SU-DHL-6 (cell line): ENCODE results near the gene MYO10.

Experiments used
- H2AFZ ChIP-seq: fragments of 200-600 bp; sonication (generic); 2 replicates; pipeline ENCODE4 v1.6.1; 2014; ENCODE audit warnings: low read depth, mild to moderate bottlenecking, moderate library complexity, mixed read lengths, antibody characterized with exemption, low read length; ENCODE audit not compliant: severe bottlenecking
- H3F3A ChIP-seq: fragments of 200-600 bp; shearing (Covaris generic); 2 replicates; pipeline ENCODE4 v1.6.0; 2016; ENCODE audit warnings: antibody characterized with exemption, mild to moderate bottlenecking; ENCODE audit not compliant: insufficient read depth
- H3K27ac ChIP-seq: fragments of 200-600 bp; sonication (generic); 2 replicates; pipeline ENCODE4 v1.5.1; 2016; ENCODE audit warnings: low read depth, mild to moderate bottlenecking, low read length, moderate library complexity, mixed read lengths
- H3K27me3 ChIP-seq: fragments of 200-600 bp; sonication (generic), shearing (Covaris generic); 2 replicates; pipeline ENCODE4 v1.6.0; 2014; ENCODE audit warnings: mild to moderate bottlenecking, low read length
- H3K36me3 ChIP-seq: fragments of 200-600 bp; sonication (generic); 2 replicates; pipeline ENCODE4 v1.6.1; 2014; ENCODE audit warnings: mild to moderate bottlenecking, low read length, mixed read lengths
- H3K4me2 ChIP-seq: fragments of 300-600, 200-600 bp; shearing (Covaris generic), sonication (generic); 2 replicates; pipeline ENCODE4 v1.6.0; 2014; ENCODE audit warnings: low read length, low read depth, mild to moderate bottlenecking; ENCODE audit not compliant: poor library complexity, severe bottlenecking
- H3K4me3 ChIP-seq: fragments of 200-600 bp; sonication (generic); 2 replicates; pipeline ENCODE4 v1.5.1; 2014; ENCODE audit warnings: antibody characterized with exemption, low read length, mild to moderate bottlenecking, mixed read lengths; ENCODE audit not compliant: insufficient read depth, poor library complexity, severe bottlenecking
- H3K79me2 ChIP-seq: fragments of 200-600 bp; sonication (generic); 2 replicates; pipeline ENCODE4 v1.6.1; 2014; ENCODE audit warnings: mild to moderate bottlenecking, low read length, moderate library complexity; ENCODE audit not compliant: insufficient read depth
- H3K9ac ChIP-seq: fragments of 200-600 bp; sonication (generic); 2 replicates; pipeline ENCODE4 v1.7.0; 2014; ENCODE audit warnings: mild to moderate bottlenecking, low read length
- H3K9me2 ChIP-seq: fragments of 200-600 bp; sonication (generic); replicated peaks from 2 replicates; pipeline ENCODE4 v1.6.1; 2014; ENCODE audit warnings: low read length; ENCODE audit not compliant: insufficient read depth
- H3K9me3 ChIP-seq: fragments of 200-600 bp; sonication (generic); 2 replicates; pipeline ENCODE4 v1.6.1; 2014; ENCODE audit warnings: low read length, mixed read lengths; ENCODE audit not compliant: insufficient read depth
- H4K20me1 ChIP-seq: fragments of 200-600 bp; sonication (generic); 2 replicates; pipeline ENCODE4 v1.6.1; 2014; ENCODE audit warnings: low read depth, mild to moderate bottlenecking, antibody characterized with exemption, low read length, moderate library complexity, mixed read lengths
- CTCF ChIP-seq: fragments of 200-600 bp; sonication (generic); IDR thresholded peaks from one replicate; pipeline ENCODE4 v1.5.1; 2017; ENCODE audit warnings: antibody characterized with exemption, mild to moderate bottlenecking, low read length, moderate library complexity; ENCODE audit not compliant: insufficient read depth, poor library complexity, severe bottlenecking
- EZH2phosphoT487 ChIP-seq: fragments of 200-600 bp; sonication (generic), shearing (Covaris generic); conservative IDR thresholded peaks from 2 replicates; pipeline ENCODE4 v1.6.1; 2018; ENCODE audit warnings: mild to moderate bottlenecking, antibody characterized with exemption, low read length, moderate library complexity, mixed read lengths

Gene MYO10

GRCh38 chr5:16685069-16685468 is 251.0 kb downstream of the MYO10 start:
- Histone ChIP-seq H4K20me1 (no peaks in the 10 kb centered on the region), H3K36me3 (no peaks in the 10 kb centered on the region), H3K27me3 (no peaks in the 10 kb centered on the region), H2AFZ (no peak overlapping the region), H3K27ac (no peak overlapping the region), H3K4me2 (no peak overlapping the region), H3K9ac (no peak overlapping the region), H3K4me3 (no peak overlapping the region), H3K79me2 (no peaks in the 10 kb centered on the region), H3F3A (no peaks in the 10 kb centered on the region), H3K9me3 (no peaks in the 10 kb centered on the region), H3K9me2 (no peaks in the 10 kb centered on the region)
- no peak for TF ChIP-seq CTCF
- no peak for TF ChIP-seq EZH2phosphoT487

GRCh38 chr5:16681876-16682275 is 254.2 kb downstream of the MYO10 start:
- H3K79me2 ChIP-seq, result no peaks in the 10 kb centered on the region
- H3K9me3 ChIP-seq, result no peaks in the 10 kb centered on the region
- no peak overlapping the region for H3K4me2 ChIP-seq
- no peak overlapping the region for H2AFZ ChIP-seq
- H3K36me3 ChIP-seq, result no peaks in the 10 kb centered on the region
- no peak overlapping the region for H3K9ac ChIP-seq
- no peaks in the 10 kb centered on the region for H3K27me3 ChIP-seq
- TF ChIP-seq CTCF (no peak), EZH2phosphoT487 (no peak)
- H3K4me3 ChIP-seq, result no peak overlapping the region
- no peaks in the 10 kb centered on the region for H3K9me2 ChIP-seq
- no peaks in the 10 kb centered on the region for H3F3A ChIP-seq
- H3K27ac ChIP-seq, result no peak overlapping the region
- no peaks in the 10 kb centered on the region for H4K20me1 ChIP-seq

GRCh38 chr5:16679863-16680262 is 256.2 kb downstream of the MYO10 start:
- H3K27me3 ChIP-seq, result no peaks in the 10 kb centered on the region
- H3K27ac ChIP-seq, result no peak overlapping the region
- H3K9me2 ChIP-seq, result no peaks in the 10 kb centered on the region
- H3K9me3 ChIP-seq, result no peaks in the 10 kb centered on the region
- H2AFZ ChIP-seq, result no peak overlapping the region
- H3K4me3 ChIP-seq, result no peak overlapping the region
- no peaks in the 10 kb centered on the region for H3K79me2 ChIP-seq
- H3F3A ChIP-seq, result no peaks in the 10 kb centered on the region
- no peaks in the 10 kb centered on the region for H4K20me1 ChIP-seq
- no peaks in the 10 kb centered on the region for H3K36me3 ChIP-seq
- H3K9ac ChIP-seq, result no peak overlapping the region
- TF ChIP-seq EZH2phosphoT487 (no peak), CTCF (no peak)
- no peak overlapping the region for H3K4me2 ChIP-seq

GRCh38 chr5:16679190-16679589 is 256.9 kb downstream of the MYO10 start:
- no peak overlapping the region for H3K9ac ChIP-seq
- H3K4me2 ChIP-seq, result no peak overlapping the region
- no peak overlapping the region for H3K27ac ChIP-seq
- H3K9me2 ChIP-seq, result no peaks in the 10 kb centered on the region
- TF ChIP-seq CTCF (no peak), EZH2phosphoT487 (no peak)
- no peak overlapping the region for H2AFZ ChIP-seq
- no peak overlapping the region for H3K4me3 ChIP-seq
- H3K27me3 ChIP-seq, result no peaks in the 10 kb centered on the region
- H3K79me2 ChIP-seq, result no peaks in the 10 kb centered on the region
- H3K9me3 ChIP-seq, result no peaks in the 10 kb centered on the region
- no peaks in the 10 kb centered on the region for H3F3A ChIP-seq
- no peaks in the 10 kb centered on the region for H3K36me3 ChIP-seq
- H4K20me1 ChIP-seq, result no peaks in the 10 kb centered on the region
